H9 (cell line): ENCODE measurements around the gene EML5. TPM values are rescaled to one million over a fixed set of nuclear protein-coding genes. Genes with fewer than 3 reads are reported as not detected.
A peak's percentile ranks its signal among the peaks of the same experiment; 100 is the strongest.

Source experiments
- DNase-seq: peaks from one replicate; pipeline ENCODE4 v3.0.0-alpha.2; 2017
- H2AFZ ChIP-seq: one replicate; pipeline ENCODE4 v1.6.1; 2013; ENCODE audit warnings: mild to moderate bottlenecking, low read length, control low read depth, moderate library complexity
- H2AK5ac ChIP-seq: 2 replicates; pipeline ENCODE4 v1.6.1; 2013; ENCODE audit warnings: low read length, control low read depth, mixed read lengths; ENCODE audit not compliant: insufficient read length
- H2BK120ac ChIP-seq: one replicate; pipeline ENCODE4 v1.6.1; 2013; ENCODE audit warnings: low read depth, mild to moderate bottlenecking, low read length, control low read depth, inconsistent platforms; ENCODE audit not compliant: poor library complexity, severe bottlenecking
- H2BK12ac ChIP-seq: 2 replicates; pipeline ENCODE4 v1.6.1; 2013; ENCODE audit warnings: low read length, control low read depth, mixed read lengths, low read depth; ENCODE audit not compliant: insufficient read length
- H2BK15ac ChIP-seq: 2 replicates; pipeline ENCODE4 v1.6.1; 2013; ENCODE audit warnings: low read depth, low read length, control low read depth
- H2BK20ac ChIP-seq: one replicate; pipeline ENCODE4 v1.6.1; 2013; ENCODE audit warnings: low read depth, mild to moderate bottlenecking, low read length, control low read depth, inconsistent platforms; ENCODE audit not compliant: poor library complexity, severe bottlenecking
- H2BK5ac ChIP-seq: 2 replicates; pipeline ENCODE4 v1.6.1; 2013; ENCODE audit warnings: low read length, control low read depth, mixed read lengths; ENCODE audit not compliant: insufficient read length
- H3K14ac ChIP-seq: 2 replicates; pipeline ENCODE4 v1.6.1; 2013; ENCODE audit warnings: low read length, control low read depth; ENCODE audit not compliant: insufficient read depth
- H3K18ac ChIP-seq: 2 replicates; pipeline ENCODE4 v1.6.1; 2013; ENCODE audit warnings: low read depth, mild to moderate bottlenecking, mixed read lengths, low read length, control low read depth; ENCODE audit not compliant: insufficient read length
- H3K23ac ChIP-seq: 2 replicates; pipeline ENCODE4 v1.6.1; 2013; ENCODE audit warnings: low read length, control low read depth, mixed read lengths, low read depth; ENCODE audit not compliant: insufficient read length
- H3K23me2 ChIP-seq: 2 replicates; pipeline ENCODE4 v1.6.1; 2013; ENCODE audit warnings: low read depth, mild to moderate bottlenecking, mixed read lengths, low read length, control low read depth; ENCODE audit not compliant: insufficient read length, poor library complexity, severe bottlenecking
- H3K27ac ChIP-seq: 2 replicates; pipeline ENCODE4 v1.5.1; 2013; ENCODE audit warnings: low read length, control low read depth, mixed read lengths, low read depth; ENCODE audit not compliant: insufficient read length
- H3K27me3 ChIP-seq: 2 replicates; pipeline ENCODE4 v1.6.1; 2013; ENCODE audit warnings: low read length, control low read depth, inconsistent platforms; ENCODE audit not compliant: insufficient read depth
- H3K4ac ChIP-seq: 2 replicates; pipeline ENCODE4 v1.6.1; 2013; ENCODE audit warnings: low read depth, mild to moderate bottlenecking, control low read depth, inconsistent platforms, low read length, moderate library complexity
- H3K4me1 ChIP-seq: 2 replicates; pipeline ENCODE4 v1.6.1; 2013; ENCODE audit warnings: low read length, control low read depth, inconsistent platforms; ENCODE audit not compliant: insufficient read depth
- H3K4me2 ChIP-seq: 2 replicates; pipeline ENCODE4 v1.6.1; 2013; ENCODE audit warnings: low read length, control low read depth, mixed read lengths; ENCODE audit not compliant: insufficient read length, insufficient read depth
- H3K56ac ChIP-seq: 2 replicates; pipeline ENCODE4 v1.6.1; 2013; ENCODE audit warnings: low read depth, mild to moderate bottlenecking, mixed read lengths, low read length, control low read depth; ENCODE audit not compliant: insufficient read length
- H3K79me1 ChIP-seq: 2 replicates; pipeline ENCODE4 v1.6.1; 2013; ENCODE audit warnings: low read depth, mild to moderate bottlenecking, moderate library complexity, low read length, control low read depth, inconsistent platforms; ENCODE audit not compliant: insufficient read depth, poor library complexity, severe bottlenecking
- H3K79me2 ChIP-seq: 2 replicates; pipeline ENCODE4 v1.6.1; 2013; ENCODE audit warnings: low read length, control low read depth, inconsistent platforms; ENCODE audit not compliant: insufficient read depth
- H3K9ac ChIP-seq: 2 replicates; pipeline ENCODE4 v1.6.1; 2013; ENCODE audit warnings: low read length, control low read depth, mixed read lengths; ENCODE audit not compliant: insufficient read length; ENCODE audit errors: extremely low read depth
- H3K9me3 ChIP-seq: one replicate; pipeline ENCODE4 v1.6.1; 2013; ENCODE audit warnings: low read depth, low read length, inconsistent platforms; ENCODE audit not compliant: control insufficient read depth
- H3T11ph ChIP-seq: one replicate; pipeline ENCODE4 v1.6.1; 2013; ENCODE audit warnings: mild to moderate bottlenecking, low read length, control low read depth, inconsistent platforms
- H4K20me1 ChIP-seq: one replicate; pipeline ENCODE4 v1.6.1; 2013; ENCODE audit not compliant: control insufficient read depth, insufficient read length, insufficient read depth
- H4K5ac ChIP-seq: 2 replicates; pipeline ENCODE4 v1.6.1; 2013; ENCODE audit warnings: low read depth, mild to moderate bottlenecking, mixed read lengths, low read length, control low read depth; ENCODE audit not compliant: insufficient read length
- H4K8ac ChIP-seq: replicated peaks from 2 replicates; pipeline ENCODE4 v1.6.1; 2013; ENCODE audit warnings: low read length, control low read depth, mixed read lengths, low read depth; ENCODE audit not compliant: insufficient read length
- H4K91ac ChIP-seq: 2 replicates; pipeline ENCODE4 v1.6.1; 2013; ENCODE audit warnings: low read depth, mild to moderate bottlenecking, moderate library complexity, mixed read lengths, low read length, control low read depth; ENCODE audit not compliant: insufficient read length
- H3K27ac Mint-ChIP-seq, 3 experiments: 2 replicates in 2 of 3; 3 replicates in 1 of 3; pipeline ENCODE4 v1.8.0; 2020 to 2021; ENCODE audit warnings: mixed read lengths in 3 of 3, mild to moderate bottlenecking in 1 of 3, moderate library complexity in 1 of 3
- H3K27me3 Mint-ChIP-seq: 2 replicates; pipeline ENCODE4 v1.8.0; 2021; ENCODE audit warnings: low read depth, mild to moderate bottlenecking, moderate library complexity, mixed read lengths
- H3K36me3 Mint-ChIP-seq, 3 experiments: 2 replicates in 2 of 3; 3 replicates in 1 of 3; pipeline ENCODE4 v1.8.0; 2020 to 2021; ENCODE audit warnings: low read depth in 3 of 3, mixed read lengths in 3 of 3; ENCODE audit not compliant: insufficient read depth in 1 of 3
- H3K4me1 Mint-ChIP-seq, 2 experiments: 2 replicates each; pipeline ENCODE4 v1.8.0; 2020; ENCODE audit warnings: mixed read lengths in 2 of 2
- H3K4me3 Mint-ChIP-seq, 2 experiments: 2 replicates in 1 of 2; 3 replicates in 1 of 2; pipeline ENCODE4 v1.8.0; 2020 to 2021; ENCODE audit warnings: mild to moderate bottlenecking in 2 of 2, mixed read lengths in 2 of 2, moderate library complexity in 1 of 2
- H3K9me3 Mint-ChIP-seq, 2 experiments: 2 replicates in 1 of 2; 3 replicates in 1 of 2; pipeline ENCODE4 v1.8.0; 2020; ENCODE audit warnings: mild to moderate bottlenecking in 2 of 2, mixed read lengths in 2 of 2, moderate library complexity in 1 of 2
- CTCF ChIP-seq: fragments of 200-600 bp; sonication (generic); conservative IDR thresholded peaks from 3 replicates; pipeline ENCODE4 v1.8.0; 2021; ENCODE audit warnings: antibody characterized with exemption, mild to moderate bottlenecking
- WGBS: extraction: QIAGEN DNeasy Blood & Tissue Kit; methylation state at CpG from one replicate; pipeline ENCODE4 v1.1.7; 2013; ENCODE audit warnings: missing lambda C conversion rate, low lambda C conversion rate, mixed read lengths; ENCODE audit not compliant: insufficient read length; ENCODE audit errors: extremely low coverage; 5-methylcytosine and 5-hydroxymethylcytosine counted together
- total RNA-seq: library from RNA; stranded (reverse); gene quantifications from 2 replicates; pipeline ENCODE4 v1.2.1, GENCODE V29; 2021

Gene EML5
- total RNA-seq, 1 experiment from 2014 or later: 0.81 TPM

- H4K20me1 ChIP-seq: no peaks in the 10 kb centered on the region
- no peak for TF ChIP-seq CTCF
- H4K8ac ChIP-seq: no peak overlapping the region
- no peaks in the 10 kb centered on the region for H3K4me1 ChIP-seq
- H3K9ac ChIP-seq: peak overlapping the region; percentile 27
- no peak overlapping the region for H2BK20ac ChIP-seq
- H3K9me3 Mint-ChIP-seq: no peaks in the 10 kb centered on the region
- H3K56ac ChIP-seq: no peak overlapping the region
- peak overlapping the region in 2 of 3 experiments; percentile 32 to 92; a peak in 3 of 7 replicates for H3K27ac Mint-ChIP-seq
- H3K4me3 Mint-ChIP-seq: peak overlapping the region; percentile 88 to 93
- no peak overlapping the region for H2BK5ac ChIP-seq
- no peak overlapping the region for H2BK120ac ChIP-seq
- peak overlapping the region; percentile 79 for H3K4me2 ChIP-seq
- peaks cover 19 to 21% of the 10 kb centered on the region in 2 experiments for H3K4me1 Mint-ChIP-seq
- H2AFZ ChIP-seq: no peak overlapping the region
- H2BK12ac ChIP-seq: no peak overlapping the region
- H3K79me1 ChIP-seq: no peaks in the 10 kb centered on the region
- peaks cover 1% of the 10 kb centered on the region; the same call in 1 of the 2 replicates for H3K27me3 Mint-ChIP-seq
- peaks cover 9 to 22% (median 16%) of the 10 kb centered on the region in 3 experiments; a peak in 6 of 7 replicates for H3K36me3 Mint-ChIP-seq
- no peak for DNase-seq
- WGBS: no CpG with 5 or more reads among the region's 5 CpGs
- H3K4ac ChIP-seq: no peak overlapping the region
- H4K91ac ChIP-seq: no peak overlapping the region
- no peak overlapping the region for H3K27ac ChIP-seq
- H3K27me3 ChIP-seq: no peaks in the 10 kb centered on the region
- H3T11ph ChIP-seq: no peak overlapping the region
- 0 out of 2 replicates have a peak overlapping the region, but pooled peaks have one; percentile 5 for H3K14ac ChIP-seq
- H2BK15ac ChIP-seq: no peak overlapping the region
- H3K9me3 ChIP-seq: no peaks in the 10 kb centered on the region
- H3K18ac ChIP-seq: no peak overlapping the region
- peak overlapping the region; percentile 1 for H4K5ac ChIP-seq
- no peak overlapping the region for H3K23ac ChIP-seq
- peaks cover 3% of the 10 kb centered on the region; the same call in 1 of the 2 replicates for H3K79me2 ChIP-seq
- H2AK5ac ChIP-seq: no peak overlapping the region
- H3K23me2 ChIP-seq: peaks cover 3% of the 10 kb centered on the region
These were observed 230.3 kb downstream of the EML5 start for GRCh38 chr14:88562532-88562830.

Other genes with a start within 250 kb of the EML5 start
- gene PTPN21, start 237.9 kb downstream of the EML5 start, total RNA-seq: 12.9 and 14.3 TPM in 2 replicates
- 90.6 and 93.4 TPM in 2 replicates for gene ZC3H14, start 229.9 kb downstream of the EML5 start, total RNA-seq
- gene TTC8, start 31.7 kb upstream of the EML5 start, total RNA-seq: 9.2 and 10.3 TPM in 2 replicates